ENCODE results near the gene SV2C.

Gene SV2C

GRCh38 chr5:76400466-76400865, 317.3 kb downstream of the SV2C start:
- no peak for TF ChIP-seq CTCF (IDR thresholded peaks at IDR 0.05)

- no peak for TF ChIP-seq CTCF (IDR thresholded peaks at IDR 0.05)
Observed at GRCh38 chr5:76401801-76402250, 318.6 kb downstream of the SV2C start.

GRCh38 chr5:76402251-76402885, 319.2 kb downstream of the SV2C start:
- TF ChIP-seq CTCF (IDR thresholded peaks at IDR 0.05) = no peak

- peak; percentile 80 for TF ChIP-seq CTCF (IDR thresholded peaks at IDR 0.05)
Observed at GRCh38 chr5:76402886-76403765, 319.9 kb downstream of the SV2C start, which contains the start of gene IQGAP2. Gene IQGAP2 (plus strand): TSS chr5:76403285. CDS start chr5:76403546, 261 bp downstream.
